CD4-positive, alpha-beta T cell treated with Interleukin-4 for 1 hour (primary cell): ENCODE measurements around the gene SERPINA1.

Source experiments
- DNase-seq, 2 donors: peaks; one replicate each; pipeline ENCODE4 v3.0.0-alpha.2; 2020 to 2022

The SERPINA1 gene

GRCh38 chr14:94397289-94398181 is 9.1 kb upstream of the SERPINA1 start:
- DNase-seq: no peak

- DNase-seq: no peak
These were observed 8.3 kb upstream of the SERPINA1 start for GRCh38 chr14:94396628-94397225.

GRCh38 chr14:94395888-94396574 is 7.6 kb upstream of the SERPINA1 start:
- DNase-seq: no peak

GRCh38 chr14:94395282-94395887 is 7.0 kb upstream of the SERPINA1 start:
- no peak for DNase-seq

- DNase-seq: peak; percentile 4 to 68
These were observed 6.3 kb upstream of the SERPINA1 start for GRCh38 chr14:94394581-94395207.

- DNase-seq: no peak
These were observed 5.7 kb upstream of the SERPINA1 start for GRCh38 chr14:94394025-94394493.

- no peak for DNase-seq
These were observed 5.1 kb upstream of the SERPINA1 start for GRCh38 chr14:94393474-94393873.

GRCh38 chr14:94392510-94392935 is 4.1 kb upstream of the SERPINA1 start:
- DNase-seq: peak; percentile 41 to 76

- DNase-seq: peak in 1 of 2 donors; percentile 31
These were observed 3.0 kb upstream of the SERPINA1 start for GRCh38 chr14:94391281-94391975.

GRCh38 chr14:94390372-94391086 is 2.1 kb upstream of the SERPINA1 start:
- peak in 1 of 2 donors; percentile 57 for DNase-seq

- DNase-seq: no peak
These were observed 1.4 kb upstream of the SERPINA1 start for GRCh38 chr14:94389731-94390371.

- DNase-seq: no peak
These were observed 685 bp upstream of the SERPINA1 start for GRCh38 chr14:94389104-94389469.

- no peak for DNase-seq
These were observed 397 bp downstream of the SERPINA1 start for GRCh38 chr14:94388027-94388383.

- DNase-seq: no peak
These were observed 1.1 kb downstream of the SERPINA1 start for GRCh38 chr14:94387051-94388026.

GRCh38 chr14:94386085-94387031 is 2.0 kb downstream of the SERPINA1 start:
- no peak for DNase-seq

- no peak for DNase-seq
These were observed 2.8 kb downstream of the SERPINA1 start for GRCh38 chr14:94385553-94386057.

GRCh38 chr14:94384342-94384741 is 4.1 kb downstream of the SERPINA1 start:
- no peak for DNase-seq

- no peak for DNase-seq
These were observed 4.6 kb downstream of the SERPINA1 start for GRCh38 chr14:94383777-94384176.
